GM18499 (cell line): ENCODE data around the gene TET3.

Source experiments
- ATAC-seq: cut with Tn5 transposase; IDR thresholded peaks from one replicate; pipeline ENCODE4 v1.9.1; 2021; ENCODE audit warnings: moderate number of reproducible peaks; ENCODE audit not compliant: insufficient read depth, unreplicated experiment

TET3 gene

DNA sequence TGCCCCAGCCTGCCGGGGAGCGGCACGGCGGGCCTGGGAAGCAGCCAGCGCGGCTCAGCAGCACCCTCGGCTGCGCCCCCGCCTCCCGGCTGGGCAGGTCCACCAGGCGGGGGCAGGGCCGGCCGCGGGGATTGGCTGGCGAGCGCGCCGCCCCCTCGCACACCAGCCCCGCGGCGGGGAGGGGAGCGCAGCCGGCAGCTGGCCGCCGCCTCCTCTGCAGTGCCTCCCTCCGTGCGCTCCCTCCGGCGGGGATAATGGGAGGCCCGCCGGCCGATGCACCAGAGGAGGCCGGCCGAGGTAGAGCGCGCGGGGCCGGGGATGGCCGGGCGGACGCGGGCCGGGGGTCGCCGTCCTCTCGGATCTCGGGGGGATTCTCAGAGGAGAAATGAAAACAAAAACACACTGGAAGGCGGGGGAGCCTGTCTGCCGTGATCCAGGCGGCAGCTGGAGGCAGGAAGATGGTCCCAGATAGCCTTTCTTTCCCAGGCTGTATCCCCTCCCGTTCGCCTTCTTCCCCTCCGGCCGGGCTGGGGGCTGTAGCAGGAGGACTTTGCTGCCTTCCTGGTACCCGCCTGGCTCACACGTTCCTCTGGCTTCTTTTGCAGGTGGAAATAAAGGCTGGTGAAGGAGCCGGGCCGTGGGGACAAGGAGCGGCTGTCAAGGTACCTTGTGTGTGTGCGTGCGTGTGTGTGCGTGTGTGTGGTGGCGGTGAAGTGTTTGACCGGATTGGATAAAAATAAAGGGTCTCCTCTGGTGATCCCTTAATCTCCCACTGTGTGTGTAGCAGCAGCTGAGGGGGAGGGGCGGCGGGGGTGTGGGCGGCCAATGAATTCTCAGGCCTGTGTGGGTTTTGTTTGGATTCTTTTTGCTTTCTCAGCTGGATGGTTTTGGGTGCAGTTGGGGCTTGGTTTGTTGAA, 18.1 kb downstream of the TET3 start:
- no peak for ATAC-seq

DNA sequence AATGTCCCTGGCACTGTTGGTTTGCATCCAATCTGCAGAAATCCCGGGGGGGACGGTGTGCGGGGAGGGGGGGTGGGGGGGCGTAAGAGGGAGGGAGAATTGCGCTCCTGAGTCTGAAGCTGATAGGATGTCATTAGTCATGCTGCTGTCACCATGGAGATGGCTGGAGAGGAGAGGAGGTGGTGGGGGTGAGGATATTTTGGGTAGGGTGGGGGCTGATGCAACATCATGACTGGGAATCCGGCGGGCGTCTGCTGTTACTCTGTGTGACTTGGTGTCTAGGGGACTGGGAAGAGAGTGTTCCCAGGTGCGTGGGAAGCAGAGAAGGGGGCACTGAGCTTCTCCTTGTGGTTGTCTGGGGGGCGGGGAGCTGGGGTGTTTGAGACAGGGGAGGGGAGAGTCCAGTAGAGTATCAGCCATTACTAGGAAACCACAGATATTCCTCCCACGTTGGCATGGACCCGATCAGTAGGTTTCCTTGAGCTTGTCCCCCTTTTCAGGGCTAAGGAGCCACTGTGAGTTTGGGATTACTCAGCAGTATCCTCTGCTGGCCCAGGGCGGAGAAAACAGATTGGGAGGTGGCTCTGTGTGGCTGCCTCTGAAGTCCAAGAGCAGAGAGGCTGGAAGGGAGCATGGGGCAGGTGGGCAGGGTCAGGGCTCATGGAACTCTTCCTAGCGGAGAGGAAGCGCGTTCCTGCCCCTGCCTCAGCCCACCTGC, 18.9 kb downstream of the TET3 start:
- no peak for ATAC-seq

DNA sequence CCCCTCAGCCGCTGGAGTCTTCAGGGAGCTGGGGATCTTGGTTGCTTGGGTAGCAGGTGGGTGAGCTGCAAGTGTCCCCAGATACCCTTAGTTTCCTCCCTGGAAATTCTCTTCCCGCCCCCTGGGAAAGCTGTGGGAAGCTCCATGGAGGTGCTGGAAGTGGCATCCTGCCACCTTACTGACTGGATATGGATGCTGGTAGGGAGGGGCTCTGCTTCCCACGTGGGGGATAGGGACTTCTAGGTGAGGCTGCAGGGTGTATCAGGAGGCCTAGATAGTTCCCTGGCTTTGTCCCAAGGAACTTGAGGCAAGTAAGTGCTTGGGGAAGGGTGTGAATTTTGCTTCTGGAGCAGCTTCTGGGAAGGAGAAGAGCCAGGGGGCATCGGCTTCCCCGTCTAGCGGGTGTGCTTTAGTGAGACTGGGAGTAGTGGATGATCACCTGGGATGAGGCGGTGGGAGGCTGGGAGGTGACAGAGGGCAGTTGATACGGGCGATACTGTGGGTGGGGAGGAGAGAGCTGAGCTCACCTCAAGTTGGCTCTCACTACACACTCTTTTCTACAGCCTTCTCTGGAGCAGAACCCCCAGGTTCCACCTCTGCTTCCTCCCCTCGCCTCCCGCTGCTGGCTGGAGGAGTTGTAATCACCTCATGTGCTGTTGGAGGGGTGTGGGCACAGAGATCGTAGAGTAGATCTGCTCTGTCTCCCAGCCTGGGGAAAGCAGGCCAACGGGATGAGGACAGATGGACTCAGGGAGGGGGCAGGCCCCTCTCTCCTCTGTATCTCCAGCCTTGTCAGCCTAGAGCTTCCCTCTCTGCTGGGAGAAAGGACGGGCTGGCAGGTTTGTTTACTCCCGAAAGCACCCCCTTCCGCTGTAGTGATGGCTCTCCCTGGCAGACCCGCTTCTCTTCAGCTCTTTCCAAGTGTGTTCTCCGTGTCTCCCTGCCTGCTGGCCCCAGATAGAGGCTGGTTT, 19.8 kb downstream of the TET3 start:
- no peak for ATAC-seq

DNA sequence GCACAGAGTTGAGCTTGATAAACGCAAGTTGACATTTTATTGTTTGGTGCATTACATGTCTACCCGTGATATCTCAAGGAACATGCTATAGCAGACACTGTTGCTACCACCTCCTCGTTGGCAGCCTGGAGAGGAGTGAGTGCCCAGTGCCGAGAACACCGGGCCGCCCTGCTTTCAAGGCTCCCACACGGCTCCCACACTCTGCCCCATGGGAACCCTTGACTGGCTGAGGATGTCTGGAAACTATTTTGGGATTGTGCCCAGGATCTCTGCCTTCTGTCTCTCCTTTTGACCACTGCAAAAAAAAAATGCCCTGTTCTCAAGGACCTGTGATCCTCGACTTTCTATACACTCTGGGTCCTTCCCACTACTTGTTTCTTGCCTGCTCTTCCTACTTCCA, 21.1 kb downstream of the TET3 start:
- no peak for ATAC-seq

DNA sequence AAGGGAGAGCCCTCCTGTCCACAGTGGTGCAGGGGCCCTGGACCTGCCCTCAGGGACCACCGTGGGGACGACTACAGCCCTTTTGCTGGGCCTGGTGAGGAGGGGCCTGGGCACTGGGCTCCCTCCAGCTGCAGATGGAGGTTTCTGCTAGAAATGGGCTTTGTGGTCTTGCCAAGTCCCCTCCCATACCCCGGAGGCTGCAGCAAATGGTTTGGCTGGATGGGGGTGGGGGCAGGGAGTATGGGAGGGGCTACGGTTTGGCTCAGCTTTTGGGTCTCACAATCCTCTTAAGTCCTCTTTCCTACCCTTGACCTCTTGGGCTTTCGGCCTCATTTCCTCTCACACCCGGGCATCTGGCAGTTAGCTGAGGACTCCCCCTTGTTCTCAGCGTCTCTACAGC, 21.7 kb downstream of the TET3 start:
- ATAC-seq = no peak

DNA sequence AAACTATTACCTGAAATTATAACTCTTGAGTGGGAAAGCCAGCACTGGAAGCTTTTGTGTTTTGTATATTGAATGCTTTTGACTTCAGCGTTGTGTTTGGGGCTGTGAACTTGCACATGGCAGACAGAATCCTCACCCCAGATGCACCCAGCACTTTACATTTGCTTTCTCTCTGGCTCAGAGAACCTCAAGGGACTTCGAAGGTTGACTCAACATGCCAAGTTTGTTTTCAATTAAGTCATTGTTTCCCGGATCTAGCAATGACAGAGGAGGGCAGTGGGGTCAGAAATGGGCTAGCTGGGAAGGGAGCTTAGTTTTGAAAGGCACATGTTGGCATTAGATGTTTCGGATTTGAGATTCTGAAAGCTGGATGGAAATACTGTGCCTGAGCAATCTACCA, 22.4 kb downstream of the TET3 start:
- no peak for ATAC-seq

DNA sequence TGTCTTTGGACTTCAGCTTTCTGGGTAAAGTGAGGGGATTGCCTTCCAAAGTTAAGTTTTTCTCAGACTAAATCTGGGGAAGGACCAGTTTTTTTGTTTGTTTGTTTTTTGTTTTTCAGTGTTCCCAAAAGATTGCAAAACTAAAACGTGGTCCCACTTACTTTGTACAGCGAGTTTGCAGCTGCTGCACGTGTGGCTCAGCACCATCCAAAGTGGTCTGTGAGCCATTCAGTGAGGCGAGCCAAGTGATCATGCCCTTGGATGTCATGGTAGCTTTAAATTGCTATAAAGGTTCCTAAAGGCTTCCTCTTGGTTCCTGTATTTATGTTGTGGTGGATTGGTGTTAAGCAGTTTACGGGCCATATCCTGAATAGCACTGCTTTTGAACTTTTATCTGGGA, 23.0 kb downstream of the TET3 start:
- ATAC-seq = no peak

DNA sequence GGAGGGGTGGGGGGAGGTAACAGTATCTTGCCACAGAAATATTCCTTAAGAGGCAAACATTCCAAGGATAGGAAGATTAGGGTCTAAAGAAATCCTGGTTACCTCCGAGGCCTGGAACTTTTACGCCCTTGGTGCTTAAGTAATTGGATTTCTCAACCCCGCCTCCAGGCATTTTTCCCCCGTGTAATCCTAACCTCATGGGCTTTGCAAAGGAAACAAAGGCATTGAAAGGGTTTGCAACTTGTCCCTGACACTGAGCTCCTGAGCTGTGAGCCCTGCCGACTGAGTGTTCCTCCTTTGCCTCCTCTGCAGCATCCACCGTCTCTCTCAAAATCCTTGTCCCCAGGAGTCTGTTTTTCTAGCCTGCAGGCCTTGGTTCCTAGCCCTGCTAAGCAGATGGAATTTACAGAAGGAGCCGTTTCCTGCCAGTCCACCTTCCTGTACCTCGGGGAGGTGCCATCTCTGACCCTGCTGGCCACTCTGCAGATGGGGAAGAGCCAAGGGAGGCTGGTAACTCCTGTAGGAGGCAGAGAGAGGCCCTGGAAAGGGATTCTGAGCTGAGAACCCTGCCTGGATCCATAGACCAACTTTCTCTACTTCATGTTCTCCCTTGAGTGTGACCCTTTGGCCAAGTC, 24.2 kb downstream of the TET3 start:
- ATAC-seq = no peak

DNA sequence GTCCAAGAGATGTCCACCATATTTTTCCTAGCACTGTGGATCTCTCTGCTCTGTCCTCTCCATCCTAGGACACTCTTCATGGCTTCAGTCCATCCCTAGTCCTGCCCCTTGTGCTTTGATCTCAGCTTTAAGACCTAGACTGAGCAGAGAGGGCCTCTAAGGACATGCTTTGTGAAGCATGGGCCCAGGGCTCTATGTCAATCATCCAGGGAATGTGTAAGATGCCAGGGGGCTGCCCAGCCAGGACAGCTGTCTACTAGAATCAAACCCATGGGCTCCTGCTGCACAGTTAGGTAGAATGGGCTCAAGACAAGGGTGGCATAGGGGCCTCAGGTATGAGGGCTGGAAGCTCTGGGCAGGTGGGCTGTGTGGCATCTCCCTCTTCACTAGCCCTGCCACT, 24.9 kb downstream of the TET3 start:
- ATAC-seq = no peak

DNA sequence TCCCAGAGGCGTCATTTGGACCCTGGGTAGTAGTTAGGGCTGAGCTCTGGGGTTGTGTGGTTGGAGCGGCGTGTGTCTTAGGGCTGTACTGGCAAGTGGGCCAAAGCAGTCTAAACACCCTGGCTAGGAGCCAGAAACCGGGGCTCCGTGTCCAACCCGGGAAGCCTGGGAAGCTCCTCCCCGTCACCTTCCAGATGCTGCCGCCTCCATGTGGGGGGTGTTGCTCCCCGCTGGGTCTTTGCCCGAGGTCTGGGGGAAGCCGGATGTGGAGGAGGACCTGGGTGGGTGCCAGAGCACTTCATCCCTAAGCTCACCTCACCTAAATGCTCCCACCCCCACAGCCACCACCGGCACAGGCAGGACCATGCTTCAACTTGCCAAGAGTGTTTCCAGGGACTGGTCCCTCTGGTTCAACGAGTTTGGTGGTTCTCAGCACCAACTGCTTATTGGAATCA, 25.4 kb downstream of the TET3 start:
- ATAC-seq = no peak

DNA sequence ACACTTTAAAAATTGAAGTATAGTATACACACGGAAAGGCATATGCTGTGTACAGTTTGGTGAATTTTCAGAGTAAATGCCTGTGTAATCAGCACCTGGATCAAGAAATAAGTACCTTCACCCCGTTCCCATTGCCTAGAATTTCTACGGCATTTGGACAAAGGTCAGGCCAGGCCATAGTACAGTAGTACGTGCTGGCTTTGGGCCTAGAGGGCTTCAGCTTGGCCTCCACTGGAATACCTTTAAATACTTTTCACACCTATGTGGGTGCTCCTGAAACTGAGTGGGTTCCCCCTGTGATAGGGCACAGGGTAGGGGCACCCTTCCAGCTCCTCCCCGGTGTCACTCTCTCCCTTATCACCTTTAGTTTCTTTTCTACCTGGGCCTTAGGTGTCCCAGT, 26.5 kb downstream of the TET3 start:
- ATAC-seq = no peak

DNA sequence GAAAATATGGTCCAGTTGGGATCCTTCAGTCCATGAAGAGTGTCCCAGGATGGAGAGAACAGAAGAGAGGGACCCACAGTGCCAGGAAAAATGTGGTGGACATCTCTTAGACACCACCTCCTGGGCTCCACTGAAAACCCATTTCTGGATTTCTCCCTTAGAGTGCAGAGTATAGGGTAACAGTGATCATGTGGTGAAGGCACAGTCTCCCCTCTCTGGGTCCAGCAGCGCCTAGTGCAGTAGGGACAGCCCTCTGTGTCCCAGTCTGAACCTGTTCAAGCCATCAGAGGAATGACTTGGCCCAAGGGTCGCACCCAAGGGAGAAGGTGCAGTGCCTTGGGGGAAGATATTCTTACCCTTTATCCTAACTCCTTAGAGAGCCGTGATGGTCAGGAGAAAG, 30.1 kb downstream of the TET3 start:
- no peak for ATAC-seq

DNA sequence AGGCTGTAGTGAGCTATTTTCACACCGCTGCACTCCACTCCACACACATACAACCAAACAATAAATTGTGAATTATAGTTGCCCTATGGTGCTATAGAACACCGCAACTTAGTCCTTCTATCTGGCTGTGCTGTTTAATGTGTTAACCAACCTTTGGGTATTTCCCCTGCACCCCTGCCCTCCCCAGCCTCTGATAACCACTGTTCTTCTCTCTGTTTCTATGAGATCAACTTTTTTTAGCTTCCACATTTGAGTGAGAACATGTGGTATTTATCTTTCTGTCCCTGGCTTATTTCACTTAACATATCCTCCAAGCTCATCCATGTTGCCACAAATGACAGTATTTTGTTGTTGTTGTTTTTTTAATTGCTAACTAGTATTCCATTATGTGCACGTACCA, 32.5 kb downstream of the TET3 start:
- ATAC-seq = no peak

DNA sequence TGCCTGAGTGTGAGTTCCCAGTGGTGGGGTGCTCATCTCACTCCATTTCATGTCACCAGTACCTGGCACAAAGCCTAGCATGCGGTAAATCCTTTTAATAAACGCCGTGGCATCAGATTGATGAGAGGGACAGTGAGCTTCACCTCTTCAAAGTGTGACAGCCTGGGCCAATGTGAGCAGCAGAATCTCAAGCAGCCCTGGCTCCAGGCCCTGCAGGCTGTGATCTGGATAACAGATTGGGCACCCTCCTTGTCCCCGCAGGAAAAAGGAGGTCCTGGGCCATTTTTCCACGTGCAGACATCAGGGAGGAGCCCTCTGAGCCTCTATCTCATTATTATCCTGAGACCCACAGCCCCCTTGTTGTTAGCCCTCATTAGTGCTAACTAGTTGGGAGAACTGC, 34.8 kb downstream of the TET3 start:
- no peak for ATAC-seq

DNA sequence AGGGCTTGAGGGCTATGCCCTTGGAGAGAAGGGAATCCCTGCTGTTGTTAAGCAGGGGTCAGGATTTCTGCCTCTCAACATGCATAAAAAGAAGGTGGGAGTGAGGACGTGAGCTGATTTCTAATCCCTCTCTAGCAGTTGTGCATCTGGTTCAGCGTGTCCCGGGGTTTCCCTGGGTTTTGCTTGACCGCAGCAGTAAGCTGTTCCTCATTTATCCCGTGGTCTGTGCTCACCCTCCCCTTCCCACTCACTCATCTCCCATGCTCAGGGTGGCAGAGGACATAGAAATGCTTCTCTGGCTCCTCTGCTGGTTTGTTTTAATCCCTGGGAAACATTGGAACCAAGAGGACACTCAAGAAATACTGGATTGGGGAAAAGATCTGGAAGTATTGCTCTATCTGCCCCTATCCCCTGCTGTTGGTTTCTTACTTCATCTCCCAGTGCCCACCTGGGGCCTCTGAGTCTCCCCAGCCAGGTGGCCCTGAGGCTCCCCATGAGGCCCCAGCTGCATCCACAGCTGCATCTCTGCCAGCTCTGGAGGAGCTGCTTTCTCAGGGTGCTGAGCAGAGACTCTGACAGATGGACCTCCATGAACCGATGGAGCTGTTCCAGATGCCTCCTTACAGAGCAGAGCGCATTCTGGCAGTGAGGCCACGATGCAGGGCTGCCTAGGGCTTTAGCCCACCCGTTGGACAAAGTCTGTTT, 36.1 kb downstream of the TET3 start:
- ATAC-seq = no peak

DNA sequence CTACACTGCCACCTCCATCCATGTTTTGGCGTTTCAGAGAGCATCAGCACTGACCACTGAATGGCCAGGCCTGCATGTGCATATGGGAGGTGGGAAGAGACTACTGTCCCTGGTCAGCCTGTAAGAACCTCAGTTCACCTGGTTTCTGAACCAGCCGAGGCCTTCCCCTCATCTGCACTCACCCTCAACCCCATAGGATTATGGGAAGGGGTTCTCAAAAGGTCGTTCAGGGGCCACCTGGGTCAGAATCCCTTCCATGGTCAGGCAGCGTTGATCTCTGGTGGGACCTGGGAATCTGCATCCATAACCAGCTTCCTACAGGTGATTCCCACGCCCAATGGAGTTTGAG, 36.7 kb downstream of the TET3 start:
- no peak for ATAC-seq

DNA sequence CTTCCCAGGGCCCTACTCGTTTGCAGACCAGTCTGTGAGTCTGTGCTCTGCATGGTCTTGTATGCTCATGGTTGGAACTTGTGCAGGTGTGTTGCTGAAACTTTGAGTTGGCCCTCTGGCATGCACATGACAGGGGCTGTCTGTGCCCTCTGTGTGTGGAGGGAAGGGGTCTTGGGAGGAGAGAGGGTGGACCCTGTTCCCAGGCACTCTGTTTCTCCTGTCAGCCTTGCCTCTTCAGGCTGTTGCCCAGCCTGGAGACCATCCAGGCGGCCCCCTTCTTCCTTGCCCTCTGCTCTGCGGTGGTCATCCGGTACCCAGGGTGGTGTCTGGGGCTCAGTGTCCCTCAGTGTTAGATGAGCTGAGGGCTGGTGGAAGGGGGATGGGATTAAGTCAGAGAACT, 39.5 kb downstream of the TET3 start:
- no peak for ATAC-seq

DNA sequence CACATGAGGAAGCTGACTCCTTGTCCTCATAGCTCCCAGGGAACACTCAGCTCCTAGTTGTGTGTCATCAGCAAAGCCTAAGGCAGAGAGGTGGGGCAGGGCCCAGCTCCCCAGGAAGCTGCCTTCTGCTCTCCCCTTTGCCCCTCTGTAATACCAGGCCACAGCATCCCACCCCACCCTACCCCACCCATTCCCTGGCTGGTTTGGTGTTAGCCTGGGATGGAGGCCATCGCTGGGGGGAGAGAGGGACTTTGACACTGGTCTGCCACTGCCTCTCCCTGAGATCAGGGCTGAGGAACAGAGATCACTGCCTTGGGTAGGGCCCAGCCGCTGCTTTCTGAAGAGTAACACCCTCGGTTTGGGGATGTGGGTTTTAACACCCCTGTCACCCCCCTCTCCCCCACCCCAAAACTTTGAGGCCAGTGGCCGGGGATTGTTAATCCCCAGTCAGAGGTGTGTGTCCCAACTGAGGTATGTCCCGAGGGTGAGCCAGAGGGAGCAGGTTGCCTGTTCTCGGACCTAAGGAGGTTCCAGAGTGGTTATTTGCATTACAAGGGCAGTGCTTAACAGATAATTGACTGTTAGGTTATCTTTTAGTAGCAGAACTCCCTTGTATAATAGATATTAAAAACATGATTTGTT, 41.4 kb downstream of the TET3 start:
- no peak for ATAC-seq

DNA sequence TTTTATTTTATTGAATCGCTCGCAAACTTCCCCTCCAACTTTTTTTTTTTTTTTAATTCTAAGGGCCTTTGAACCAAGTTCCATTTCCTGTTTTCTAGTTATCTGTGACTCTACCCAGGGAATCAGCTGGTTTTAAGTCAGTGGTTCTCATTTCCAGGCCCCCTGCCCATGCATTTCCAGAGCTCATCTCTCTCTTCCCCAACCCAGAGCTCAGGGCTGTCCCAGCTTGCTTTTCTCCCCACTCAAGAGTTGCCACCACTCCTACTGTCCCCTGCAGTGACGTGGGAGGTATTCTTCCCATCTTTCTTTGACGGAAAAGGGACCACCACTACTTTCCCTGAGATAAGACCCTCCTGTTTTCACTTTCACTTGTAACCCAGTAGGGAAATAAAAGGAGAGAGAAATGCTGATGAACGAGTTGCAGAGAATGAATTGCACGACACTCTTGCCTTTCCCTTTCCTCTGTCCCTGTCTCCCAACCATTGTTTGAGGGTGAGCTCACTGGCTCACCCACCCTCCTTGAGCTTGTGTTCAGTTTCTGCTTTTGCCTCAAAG, 42.1 kb downstream of the TET3 start:
- ATAC-seq = no peak
